Left ventricle myocardium inferior (tissue), 1 donor: ENCODE results near the gene CD163. TPM values are rescaled to one million over a fixed set of nuclear protein-coding genes. Genes with fewer than 3 reads are reported as not detected.

ENCODE experiments used
- total RNA-seq: library from RNA; stranded (reverse); fragmentation: NEBNext Ultra II Directional; extraction: Animal tissue kit (Norgen Biotek cat#: 25700); gene quantifications from one replicate; pipeline ENCODE4 v1.2.1, GENCODE V29; 2021
- donor health status: DM: no; HTN: yes; CAD: no; lungs with severe emphysema.

Gene CD163
- total RNA-seq, 1 donor from 2014 or later = 44.7 TPM

Other genes starting within 250 kb of the CD163 start
- not detected for gene ACSM4, start 199.7 kb downstream of the CD163 start, total RNA-seq
- gene CD163L1, start 59.6 kb downstream of the CD163 start, total RNA-seq = 2.5 TPM
- gene APOBEC1, start 162.1 kb upstream of the CD163 start, total RNA-seq = not detected
- 0.19 TPM for gene GDF3, start 192.0 kb upstream of the CD163 start, total RNA-seq
- not detected for gene DPPA3, start 207.7 kb upstream of the CD163 start, total RNA-seq
- not detected for gene CLEC4C, start 243.6 kb upstream of the CD163 start, total RNA-seq